ENCODE measurements around the gene GRK4.
"Not testable (repeated sequence)": the region's sequence is repeated elsewhere in the genome, so short reads cannot be mapped to it uniquely, and the experiment has no call there.

Gene GRK4

DNA sequence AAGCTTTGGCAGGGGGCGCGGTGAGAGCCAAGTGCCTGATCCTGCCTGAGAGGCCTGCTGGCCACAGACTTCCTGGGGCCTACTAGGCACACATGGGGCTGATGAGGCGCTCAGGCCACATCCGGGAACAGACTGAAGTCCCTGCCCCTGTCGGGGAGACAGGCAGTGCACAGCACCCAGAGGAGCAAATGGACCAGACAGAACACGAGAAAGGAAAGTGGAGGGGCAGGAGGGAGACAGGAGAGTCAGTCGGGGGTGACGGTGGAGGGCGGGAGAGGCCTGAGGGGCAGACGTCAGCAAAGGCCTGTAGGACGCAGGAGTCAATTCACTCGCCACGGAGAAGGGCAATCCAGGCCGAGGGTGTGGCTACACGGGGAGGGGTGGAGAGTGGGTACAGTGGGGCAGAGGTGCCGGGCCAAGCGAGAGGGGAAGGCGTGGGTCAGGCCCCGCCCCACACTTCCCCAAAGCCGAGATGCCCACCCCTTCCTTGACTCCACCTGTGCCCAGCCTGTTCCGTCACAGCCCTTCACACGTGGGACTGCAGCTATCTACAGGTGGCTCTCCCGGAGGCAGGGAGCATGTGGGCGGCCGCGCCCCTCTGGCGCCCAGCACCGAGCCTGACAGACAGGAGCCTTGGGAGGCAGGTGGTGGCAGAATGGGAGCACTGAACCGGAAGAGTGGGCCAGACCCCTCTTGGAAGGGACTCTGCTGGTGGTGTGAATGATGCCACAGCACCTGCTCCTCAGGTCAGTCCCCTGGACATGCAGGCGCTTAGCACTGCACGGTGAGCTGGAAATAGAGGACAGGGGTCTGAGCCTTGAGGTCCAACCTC is 20.6 kb upstream of the GRK4 start:
- DNase-seq, result no peak

DNA sequence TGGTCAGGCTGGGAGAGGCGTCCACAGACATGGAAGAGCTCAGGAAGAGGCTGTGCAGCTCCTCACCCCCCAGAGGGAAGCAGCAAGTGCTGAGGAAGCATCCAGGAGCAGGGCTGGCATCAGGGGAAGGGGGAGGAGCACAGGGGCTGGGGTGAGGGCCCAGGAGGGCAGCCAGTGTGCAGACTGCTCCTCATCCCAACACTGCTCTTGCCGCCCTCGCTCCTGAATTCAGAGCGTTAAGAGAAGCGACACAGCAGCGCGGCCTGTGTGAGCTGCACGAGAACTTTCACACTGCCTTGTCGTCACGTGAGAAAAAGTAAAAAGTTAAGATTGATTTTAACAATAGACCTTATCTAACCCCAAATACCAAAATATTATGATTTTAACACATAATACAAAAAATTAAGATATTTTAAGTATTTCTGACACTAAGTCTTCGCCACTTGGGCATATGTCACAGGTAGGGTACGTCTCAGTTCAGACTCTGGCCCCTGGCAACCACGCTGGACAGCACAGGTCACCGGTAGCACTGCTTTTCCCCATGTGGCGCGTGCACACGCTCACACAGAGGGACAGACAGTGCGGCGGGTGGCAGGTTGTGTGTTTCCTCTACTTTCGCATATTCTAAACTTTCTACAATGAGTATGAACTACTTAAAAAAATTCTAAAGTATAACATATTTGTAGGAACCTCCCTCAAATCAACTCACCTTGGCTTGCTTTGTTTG is 19.8 kb upstream of the GRK4 start:
- no peak for DNase-seq

DNA sequence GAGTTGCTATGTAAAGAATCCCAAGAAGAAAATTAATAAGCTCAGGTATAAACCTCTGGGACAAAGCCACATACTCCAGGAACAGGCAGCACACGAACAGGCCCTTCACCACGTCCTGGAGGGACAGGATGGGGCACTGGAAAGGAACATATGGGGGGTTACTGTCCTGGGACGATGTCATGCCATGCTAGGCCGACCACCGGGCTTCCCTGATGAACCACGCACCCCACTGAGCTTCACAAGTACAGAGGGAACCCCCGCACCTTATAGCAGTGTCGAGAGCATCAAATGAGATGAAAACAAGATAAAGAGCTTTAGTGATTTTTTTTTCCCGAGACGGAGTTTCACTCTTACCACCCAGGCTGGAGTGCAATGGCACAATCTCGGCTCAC is 19.3 kb upstream of the GRK4 start:
- DNase-seq, result no peak

DNA sequence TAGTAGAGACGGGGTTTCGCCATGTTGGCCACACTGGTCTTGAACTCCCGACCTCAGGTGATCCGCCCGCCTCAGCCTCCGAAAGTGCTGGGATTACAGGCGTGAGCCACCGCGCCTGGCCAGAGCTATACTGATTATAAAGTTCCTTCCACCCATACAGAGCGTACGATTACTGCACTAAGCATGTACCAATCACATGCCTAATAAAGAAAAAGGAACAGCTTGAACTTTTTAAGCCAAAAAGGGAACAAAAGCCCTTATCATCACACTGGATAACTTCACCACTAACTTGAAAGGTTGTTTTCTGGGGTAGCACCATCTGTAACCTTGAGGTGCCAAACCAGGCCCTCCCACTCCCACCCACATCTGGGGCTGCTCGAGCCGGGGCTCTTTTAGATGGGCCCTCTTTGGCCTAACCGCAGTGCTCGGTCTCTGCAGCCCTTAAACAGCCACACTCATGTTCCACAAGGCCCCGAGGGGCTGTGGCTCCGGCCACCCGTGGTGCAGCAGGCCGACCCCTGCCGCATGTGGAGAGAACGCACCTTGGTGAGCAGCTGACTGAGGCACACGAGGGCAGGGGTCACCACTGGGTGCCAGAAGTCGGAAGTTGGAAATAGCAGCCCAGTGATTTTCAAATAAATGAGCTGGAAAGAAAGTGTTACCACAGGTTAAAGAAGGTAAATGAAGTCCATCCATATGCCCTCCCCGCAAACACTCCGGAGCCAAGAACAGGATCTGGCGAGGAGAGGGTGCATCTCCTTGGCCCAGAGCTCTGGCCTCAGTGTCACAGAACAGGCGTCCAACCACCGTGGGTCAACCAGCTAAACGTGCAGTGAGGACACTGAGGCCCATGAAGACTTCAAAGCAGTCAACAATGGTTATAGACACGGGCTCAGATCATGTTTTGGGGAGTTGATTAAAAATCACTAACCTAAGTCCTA is 18.5 kb upstream of the GRK4 start:
- no peak for DNase-seq

DNA sequence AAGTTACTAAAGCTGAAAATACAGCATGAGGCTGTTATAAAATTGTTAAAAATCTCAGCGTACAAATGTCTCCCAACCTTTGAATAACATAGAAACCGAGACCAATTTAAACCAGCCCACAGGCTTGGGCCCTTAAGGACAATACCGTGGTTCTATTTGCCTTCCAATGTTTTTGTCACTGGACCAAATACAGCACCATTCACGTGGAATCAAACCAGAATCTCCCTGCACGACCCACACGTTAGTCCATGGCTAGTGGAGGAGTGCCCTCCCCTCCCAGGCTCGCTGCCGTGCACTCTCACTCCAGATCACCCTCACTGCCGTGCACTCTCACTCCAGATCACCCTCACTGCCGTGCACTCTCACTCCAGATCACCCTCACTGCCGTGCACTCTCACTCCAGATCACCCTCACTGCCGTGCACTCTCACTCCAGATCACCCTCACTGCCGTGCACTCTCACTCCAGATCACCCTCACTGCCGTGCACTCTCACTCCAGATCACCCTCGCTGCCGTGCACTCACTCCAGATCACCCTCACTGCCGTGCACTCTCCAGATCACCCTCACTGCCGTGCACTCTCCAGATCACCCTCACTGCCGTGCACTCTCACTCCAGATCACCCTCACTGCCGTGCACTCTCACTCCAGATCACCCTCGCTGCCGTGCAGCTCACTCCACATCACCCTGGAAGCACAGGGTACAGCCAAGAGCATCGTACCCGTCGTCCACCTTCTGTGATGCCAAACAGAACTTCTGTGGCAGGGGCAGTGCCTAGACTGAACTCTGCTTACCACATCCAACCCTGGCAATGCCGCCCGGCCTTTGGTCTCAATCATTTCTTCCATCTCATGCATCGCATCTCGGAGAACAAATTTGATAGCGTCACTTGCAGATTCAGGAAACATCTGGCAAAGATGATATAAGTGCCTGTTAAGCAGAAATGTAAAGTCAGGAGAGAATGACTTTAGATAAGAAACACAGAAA is 17.5 kb upstream of the GRK4 start:
- not testable (repeated sequence) for DNase-seq

DNA sequence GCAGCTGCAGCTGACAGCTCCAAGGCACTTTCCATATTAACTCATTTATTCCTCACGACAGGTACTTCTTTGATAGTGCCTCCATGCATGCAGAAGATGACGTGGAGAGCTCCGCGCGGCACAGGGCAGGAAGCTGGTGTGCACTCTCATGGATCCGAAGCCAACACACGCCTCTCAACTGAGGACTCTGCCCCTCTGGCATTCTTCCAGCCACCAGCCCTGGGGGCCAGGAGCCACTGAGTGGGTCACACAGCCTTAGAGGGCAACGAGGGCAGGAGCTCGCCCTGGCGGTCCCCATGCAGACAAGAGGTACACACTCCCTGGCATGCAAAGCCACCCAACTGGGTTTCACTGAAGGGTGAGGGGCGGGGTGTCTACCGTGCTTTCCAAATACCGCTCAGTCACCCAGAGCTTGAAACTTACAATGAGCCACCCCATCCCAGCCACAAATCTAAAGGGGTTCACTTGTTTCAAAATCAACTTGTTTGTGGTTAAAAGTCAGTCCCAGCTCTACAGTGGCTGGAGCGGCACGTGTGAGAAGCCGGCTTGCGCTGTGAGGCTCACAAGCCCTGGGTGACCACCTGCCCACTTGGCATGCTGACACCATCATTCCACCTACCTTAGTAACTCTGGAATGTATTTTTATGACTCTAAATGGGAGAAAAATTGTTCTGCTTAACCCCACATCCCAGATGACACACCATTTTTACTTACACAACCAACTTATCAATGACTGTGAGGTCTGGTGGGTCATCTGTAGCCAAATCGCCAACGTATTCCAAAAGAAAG is 16.4 kb upstream of the GRK4 start:
- DNase-seq, result no peak

DNA sequence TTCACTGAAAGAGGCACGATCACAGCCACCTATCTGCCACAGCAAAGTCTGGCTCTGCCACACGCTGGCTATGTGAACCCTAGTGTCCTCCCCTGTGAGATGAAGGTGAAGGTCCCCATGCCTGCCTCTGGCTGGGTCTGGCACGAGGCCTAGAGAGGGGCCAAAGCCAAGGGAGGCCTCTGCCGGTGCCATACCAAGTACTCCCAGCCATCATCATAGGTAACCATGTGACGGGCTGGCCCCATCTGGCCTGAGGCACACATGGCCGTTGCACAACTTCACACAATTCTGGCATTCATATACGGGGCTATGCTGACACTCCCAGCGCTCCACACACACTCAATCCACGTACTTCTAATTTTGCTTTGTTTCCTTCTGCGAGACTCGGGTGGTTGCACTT is 15.4 kb upstream of the GRK4 start:
- no peak for DNase-seq

DNA sequence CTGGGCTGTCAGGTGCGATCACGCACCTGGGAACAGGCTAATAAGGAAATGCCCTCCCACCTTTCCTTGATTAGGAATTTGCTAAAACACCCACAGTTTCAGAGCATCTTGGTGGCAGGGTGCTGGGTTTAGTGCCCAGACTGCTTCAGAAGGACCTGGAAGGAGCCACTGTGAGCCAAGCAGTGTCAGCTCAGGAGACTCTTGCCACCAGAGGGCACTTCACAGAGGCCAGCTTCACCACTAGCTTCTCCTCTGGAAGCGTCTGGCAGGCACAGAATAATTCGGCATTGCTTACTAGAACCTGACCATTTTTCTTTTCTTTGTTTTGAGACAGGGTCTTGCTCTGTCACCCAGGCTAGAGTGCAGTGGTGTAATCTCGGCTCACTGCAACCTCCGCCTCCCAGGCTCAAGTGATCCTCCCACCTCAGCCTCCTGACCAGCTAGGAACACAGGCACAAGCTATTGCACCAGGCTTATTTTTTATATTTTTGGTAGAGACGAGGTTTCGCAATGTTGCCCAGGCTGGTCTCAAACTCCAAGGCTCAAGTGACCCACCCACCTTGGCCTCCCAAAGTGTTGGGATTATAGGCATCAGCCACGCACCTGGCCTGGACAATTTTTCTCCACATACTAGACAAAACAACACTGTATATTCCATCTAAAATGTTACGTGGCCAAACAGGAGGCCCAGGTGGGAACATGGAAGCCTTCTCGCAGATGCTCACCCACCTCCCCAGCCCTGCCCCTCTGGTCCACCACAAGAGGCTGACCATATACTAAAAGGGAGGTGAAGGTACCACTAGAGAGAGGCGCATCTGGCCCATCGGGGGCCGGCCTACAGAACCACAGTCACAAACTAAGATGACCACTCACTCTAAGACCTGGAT is 14.2 kb upstream of the GRK4 start:
- DNase-seq, result no peak

DNA sequence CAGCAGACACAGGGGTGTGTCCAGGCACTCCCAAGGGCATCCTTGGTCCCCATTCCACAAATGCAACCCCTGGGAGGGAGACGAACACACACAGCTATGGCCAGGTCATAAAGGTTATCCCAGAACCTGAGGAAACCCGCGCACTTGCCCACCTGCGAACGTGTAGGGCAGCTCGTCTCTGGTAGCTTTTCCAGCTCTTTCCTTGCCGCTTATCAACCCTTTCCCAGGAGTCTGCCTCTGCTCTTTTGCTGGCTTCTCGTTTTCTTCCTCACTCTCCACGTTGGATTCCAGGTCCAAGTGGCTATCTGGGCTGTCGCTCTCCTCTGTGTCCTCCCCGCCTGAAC is 13.6 kb upstream of the GRK4 start:
- no peak for DNase-seq

DNA sequence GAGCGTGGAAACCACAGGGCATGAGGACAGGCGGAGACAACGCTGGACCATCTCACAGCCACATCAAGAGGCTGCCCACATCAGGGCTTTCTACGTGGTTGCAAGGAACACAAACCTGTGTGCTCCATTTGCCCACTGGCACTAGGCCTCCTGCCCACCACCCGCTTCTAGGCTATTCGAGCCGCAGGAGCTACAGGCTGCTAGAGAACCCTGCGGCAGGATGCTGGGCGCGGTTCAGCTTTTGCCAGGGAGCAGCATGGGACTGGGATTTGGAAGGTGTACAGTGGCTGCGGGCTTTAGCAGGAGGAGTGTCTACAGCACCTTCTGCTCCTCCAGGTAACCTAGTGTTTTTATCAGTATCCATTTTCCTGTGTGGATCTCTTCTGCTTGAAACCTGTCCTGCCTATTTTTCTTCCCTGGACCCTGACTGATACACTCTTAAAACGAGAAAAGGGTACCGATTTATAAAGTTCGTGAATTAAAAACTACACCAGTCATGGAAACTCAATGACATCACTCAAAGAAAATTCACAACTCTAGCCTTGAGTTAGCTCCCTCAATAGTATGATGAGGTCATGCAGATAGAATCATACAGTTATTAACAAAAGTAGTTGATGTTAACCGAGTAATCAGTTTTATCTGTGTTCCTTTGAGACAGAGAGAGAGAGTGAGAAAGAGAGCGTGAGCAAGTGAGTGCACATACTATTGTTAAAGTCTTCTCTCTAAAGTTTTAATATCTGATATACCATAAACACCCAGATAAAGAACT is 13.0 kb upstream of the GRK4 start:
- DNase-seq, result no peak

DNA sequence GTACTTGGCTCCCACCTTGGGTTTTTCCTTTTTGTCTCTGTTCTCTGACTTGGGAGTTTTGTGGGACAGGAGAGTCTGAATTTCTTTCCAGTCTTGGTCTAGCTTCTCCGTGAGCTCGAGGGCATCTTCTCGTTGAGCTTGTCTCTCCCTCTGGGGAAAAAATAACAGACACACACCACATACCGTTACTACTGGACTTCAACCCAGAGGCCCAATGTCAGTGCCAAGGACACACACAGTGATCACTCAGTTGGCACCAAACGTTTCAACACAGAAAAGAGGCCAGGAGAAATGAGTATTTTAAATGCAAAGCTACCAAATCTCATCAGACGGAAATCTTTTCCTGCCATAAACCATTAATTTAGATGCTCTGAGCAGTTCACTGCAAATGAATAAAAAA is 9.9 kb upstream of the GRK4 start:
- DNase-seq, result no peak

DNA sequence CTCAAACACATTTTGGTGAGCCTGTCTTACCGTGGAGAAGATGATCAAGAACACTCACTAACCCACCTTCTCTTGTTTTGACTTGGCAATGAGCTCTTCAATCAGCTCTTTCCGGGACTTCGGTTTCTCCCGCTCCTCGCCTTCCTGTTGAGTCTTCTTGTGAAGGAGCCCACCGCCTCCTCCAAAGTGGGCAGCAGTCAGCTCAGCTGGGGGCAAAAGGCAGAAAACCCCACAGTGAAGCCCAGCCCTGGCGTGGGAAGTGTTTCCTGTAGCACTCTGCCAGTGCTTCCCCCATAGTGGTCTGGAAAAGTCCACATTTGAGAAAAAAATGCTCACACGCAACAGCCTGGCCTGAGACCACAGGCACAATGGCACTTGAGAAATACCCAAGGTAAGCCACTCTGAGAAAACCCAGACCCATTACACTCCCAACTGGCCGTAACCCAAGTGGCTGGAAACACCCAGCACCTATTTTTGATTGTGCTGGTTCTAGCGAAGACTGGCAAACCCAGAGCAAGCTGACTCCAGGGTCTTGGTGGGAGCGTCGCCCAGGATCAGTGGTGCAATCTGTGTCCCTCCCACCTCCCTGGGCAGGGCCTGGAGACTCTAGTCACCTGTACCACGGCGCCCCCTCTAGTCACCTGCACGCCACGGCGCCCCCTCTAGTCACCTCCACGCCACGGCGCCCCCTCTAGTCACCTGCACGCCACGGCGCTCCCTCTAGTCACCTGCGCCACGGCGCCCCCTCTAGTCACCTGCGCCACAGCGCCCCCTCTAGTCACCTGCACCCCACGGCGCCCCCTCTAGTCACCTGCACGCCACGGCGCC is 8.8 kb upstream of the GRK4 start:
- no peak for DNase-seq

DNA sequence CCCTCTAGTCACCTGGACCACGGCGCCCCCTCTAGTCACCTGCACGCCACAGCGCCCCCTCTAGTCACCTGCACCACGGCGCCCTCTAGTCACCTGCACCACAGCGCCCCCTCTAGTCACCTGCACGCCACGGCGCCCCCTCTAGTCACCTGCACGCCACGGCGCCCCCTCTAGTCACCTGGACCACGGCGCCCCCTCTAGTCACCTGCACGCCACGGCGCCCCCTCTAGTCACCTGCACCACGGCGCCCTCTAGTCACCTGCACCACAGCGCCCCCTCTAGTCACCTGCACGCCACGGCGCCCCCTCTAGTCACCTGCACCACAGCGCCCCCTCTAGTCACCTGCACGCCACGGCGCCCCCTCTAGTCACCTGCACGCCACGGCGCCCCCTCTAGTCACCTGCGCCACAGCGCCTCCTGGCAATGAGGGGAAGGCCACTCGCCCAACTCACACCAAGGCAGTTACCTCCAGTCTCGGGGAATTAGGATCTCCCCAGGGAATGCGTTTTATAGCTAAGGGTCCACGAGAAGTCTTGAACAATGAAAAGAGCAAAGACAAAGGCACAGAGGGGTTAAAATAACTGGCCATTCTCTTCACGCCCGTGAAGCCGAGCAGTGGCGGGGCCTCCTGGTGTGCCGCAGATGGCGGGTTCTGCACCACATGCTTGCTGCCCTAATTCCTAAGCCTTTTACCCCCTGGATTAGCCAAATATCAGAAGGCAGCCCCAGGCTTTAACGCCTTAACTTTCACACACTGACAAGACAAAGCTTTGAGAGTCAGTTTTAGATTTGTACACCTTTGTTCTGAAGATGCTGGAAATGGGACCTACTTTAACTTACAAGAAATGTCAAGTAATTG is 8.0 kb upstream of the GRK4 start:
- not testable (repeated sequence) for DNase-seq

DNA sequence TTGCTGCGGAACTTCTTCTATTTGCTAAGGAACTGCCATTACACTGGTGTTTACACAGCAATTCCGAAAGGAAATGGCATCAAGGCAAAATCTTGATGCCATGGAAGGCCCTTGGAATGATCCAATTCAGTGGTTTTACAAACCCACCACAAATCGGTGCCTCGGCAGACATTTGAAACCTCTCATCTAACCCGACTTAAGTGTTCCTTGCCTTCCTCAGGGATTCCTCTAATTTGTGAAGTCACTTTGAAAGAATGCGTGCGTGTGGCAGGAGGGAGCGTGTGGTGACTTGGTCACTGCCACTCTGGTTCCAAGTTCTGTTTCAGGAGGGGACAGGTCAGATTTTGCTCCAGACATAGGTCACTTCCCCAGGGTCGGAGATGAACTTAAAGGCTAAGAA is 4.9 kb upstream of the GRK4 start:
- DNase-seq, result no peak

DNA sequence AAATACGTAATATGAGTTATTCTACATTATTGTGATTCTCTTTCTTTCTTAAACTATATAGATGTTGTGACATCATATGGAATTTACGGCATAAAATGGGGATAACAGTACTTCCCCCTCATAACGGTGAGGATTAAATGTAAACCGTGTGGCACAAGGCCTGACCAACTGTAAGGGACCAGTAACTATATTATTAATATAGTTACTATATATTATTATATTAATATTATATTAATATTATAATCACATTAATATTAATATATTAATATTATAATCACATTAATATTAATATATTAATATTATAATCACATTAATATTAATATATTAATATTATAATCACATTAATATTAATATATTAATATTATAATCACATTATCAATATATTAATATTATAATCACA is 2.9 kb upstream of the GRK4 start:
- DNase-seq, result not testable (repeated sequence)

DNA sequence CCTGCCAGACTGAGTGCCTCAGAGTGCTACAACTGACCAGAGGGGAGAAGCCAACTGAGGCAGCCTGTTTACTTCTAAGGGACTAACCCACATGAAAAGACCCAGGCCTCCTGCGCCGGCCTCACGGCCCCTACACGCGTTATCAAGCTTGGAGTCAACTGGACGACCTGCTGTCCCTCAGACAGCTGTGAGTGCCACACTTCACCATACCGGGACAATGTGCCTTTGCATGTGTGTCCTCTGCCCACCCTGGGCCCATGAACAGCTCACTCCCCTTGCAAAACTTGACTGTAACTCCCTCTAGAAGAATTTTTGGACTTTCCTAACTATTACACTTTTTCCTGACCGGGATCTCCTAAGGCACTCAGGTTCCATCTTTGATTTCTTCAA is 2.0 kb upstream of the GRK4 start:
- peak; percentile 33 for DNase-seq

DNA sequence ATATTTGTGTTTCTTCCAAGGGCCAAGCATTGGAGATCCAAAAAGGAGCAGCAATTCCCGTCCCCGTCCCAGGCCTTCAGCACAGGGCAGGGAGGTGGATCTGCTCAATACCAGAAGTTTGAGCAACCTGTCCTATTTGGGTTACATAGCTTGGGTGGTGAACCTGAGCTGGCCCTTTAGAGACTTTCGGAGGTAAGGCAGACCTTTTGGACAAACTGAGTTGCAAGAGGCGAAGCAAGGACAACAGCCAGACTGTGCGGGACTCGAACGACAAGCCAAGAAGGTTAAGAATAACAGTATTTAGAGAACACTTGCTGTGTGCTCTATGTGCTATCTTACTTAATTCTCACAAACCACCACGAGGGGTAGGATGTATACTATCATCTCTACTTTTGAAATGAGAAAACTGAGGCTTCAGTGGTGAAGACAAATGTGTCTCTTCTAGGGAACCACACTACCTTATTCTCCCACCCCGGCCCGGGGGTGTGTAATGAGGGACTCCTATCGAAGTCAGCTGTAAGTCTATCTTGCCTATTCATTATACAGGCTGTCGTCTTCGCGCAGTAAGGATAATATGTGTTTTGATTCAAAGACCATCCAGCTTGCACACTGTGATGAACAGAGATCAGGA is 1.4 kb upstream of the GRK4 start:
- DNase-seq, result no peak

Measured in eye (tissue), 1 donor.